NCI-H345 (cell line): ENCODE results near the gene WDR26.
"Not testable (repeated sequence)": the region's sequence is repeated elsewhere in the genome, so short reads cannot be mapped to it uniquely, and the experiment has no call there.

Experiments
- DNase-seq: peaks from one replicate; lab custom pipeline; 2025; lab: John Stamatoyannopoulos, UW

The WDR26 gene

DNA sequence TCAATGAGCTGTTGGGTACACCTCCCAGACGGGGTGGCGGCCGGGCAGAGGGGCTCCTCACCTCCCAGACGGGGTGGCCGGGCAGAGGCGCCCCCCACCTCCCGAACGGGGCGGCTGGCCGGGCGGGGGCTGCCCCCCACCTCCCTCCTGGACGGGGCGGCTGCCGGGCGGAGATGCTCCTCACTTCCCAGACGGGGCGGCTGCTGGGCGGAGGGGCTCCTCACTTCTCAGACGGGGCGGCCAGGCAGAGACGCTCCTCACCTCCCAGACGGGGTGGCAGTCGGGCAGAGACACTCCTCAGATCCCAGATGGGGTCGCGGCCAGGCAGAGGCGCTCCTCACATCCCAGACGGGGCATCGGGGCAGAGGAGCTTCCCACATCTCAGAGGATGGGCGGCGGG lies 84.9 kb downstream of the WDR26 start:
- not testable (repeated sequence) for DNase-seq

DNA sequence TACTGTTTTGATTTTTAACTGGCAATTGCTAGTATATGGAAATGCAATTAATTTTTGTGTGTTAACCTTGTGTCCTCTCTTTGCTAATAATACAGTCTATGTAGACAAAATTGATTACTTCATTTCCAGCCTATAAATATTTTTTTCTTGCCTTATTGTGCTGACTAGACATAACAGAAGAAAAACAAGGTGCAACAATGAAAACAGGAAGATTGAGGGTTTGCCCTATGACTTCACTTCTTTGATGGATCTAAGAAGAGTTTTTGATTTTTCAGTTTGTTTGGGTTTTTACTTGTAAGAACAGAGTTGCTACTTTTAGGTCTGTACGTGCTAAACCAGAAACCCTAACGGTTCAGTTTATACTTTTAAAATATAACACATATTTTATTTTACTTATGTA lies 86.5 kb downstream of the WDR26 start:
- DNase-seq = no peak

DNA sequence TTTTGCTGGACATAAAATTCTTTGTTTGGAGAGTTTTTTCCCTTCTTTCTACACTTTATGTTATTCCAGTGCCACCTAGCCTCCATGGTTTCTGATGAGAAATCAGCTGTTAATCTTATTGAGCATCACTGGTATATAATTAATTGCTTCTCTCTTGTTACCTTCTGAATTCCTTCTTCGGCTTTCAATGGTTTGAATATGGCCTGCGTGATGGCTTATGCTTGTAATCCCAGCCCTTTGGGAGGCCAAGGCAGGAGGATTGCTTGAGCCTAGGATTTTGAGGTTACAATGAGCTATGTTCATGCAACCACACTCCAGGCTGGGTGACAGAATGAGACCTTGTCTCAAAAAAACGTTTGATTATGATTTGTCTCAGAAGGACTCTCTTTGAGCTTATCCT lies 90.9 kb downstream of the WDR26 start:
- DNase-seq = no peak

DNA sequence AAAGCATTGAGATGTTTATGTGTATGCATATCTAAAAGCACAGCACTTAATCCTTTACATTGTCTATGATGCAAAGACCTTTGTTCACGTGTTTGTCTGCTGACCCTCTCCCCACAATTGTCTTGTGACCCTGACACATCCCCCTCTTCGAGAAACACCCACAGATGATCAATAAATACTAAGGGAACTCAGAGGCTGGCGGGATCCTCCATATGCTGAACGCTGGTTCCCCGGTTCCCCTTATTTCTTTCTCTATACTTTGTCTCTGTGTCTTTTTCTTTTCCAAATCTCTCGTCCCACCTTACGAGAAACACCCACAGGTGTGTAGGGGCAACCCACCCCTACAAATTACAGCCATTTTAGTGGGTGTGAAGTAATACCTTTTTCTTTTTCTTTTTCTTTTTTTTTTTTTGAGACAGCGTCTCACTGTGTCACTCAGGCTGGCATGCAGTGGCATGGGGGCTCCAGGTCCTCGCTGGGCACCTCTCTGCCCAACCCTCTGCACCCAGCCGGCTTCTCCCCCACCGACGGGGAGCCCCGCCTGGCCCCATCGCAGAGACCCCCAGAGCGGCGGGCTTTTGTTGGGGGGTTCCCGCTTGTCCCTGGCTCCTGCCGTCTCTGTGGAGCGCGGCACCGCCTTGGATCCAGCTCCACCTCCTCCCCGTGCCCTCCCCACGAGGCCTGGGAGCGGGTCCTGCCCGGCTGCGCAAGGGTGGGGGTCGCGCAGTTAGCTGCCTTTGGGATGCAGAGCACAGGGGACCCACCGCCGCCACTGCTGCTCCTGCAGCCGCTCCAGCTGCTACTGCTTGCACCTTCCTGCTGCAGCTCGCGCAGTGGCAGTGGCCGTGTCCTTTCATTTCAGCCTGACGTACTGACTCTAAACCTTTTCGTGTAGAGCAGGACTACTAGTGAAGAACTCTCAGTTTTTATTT lies 93.9 kb downstream of the WDR26 start:
- DNase-seq = not testable (repeated sequence)

DNA sequence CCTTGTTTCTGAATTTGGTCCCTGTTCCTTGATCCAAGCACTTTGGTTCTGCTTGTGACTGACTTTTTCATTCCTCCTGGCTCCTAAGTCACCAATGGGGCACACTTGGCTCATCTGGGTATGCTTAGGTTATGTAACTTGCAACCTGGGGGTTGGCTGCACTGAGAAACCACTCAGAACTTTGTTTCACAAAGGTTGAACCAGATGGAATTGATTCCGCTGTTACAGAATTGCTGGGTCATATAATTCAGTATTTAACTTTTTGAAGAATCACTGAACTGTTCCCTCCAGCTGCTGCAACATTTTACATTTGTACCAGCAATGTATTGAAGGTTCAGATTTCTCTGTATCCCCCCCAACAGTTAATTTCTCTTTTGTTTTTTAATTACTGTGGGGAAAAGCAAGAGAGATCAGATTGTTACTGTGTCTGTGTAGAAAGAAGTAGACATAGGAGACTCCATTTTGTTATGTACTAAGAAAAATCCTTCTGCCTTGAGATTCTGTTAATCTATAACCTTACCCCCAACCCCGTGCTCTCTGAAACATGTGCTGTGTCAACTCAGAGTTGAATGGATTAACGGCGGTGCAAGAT lies 95.1 kb downstream of the WDR26 start:
- no peak for DNase-seq

DNA sequence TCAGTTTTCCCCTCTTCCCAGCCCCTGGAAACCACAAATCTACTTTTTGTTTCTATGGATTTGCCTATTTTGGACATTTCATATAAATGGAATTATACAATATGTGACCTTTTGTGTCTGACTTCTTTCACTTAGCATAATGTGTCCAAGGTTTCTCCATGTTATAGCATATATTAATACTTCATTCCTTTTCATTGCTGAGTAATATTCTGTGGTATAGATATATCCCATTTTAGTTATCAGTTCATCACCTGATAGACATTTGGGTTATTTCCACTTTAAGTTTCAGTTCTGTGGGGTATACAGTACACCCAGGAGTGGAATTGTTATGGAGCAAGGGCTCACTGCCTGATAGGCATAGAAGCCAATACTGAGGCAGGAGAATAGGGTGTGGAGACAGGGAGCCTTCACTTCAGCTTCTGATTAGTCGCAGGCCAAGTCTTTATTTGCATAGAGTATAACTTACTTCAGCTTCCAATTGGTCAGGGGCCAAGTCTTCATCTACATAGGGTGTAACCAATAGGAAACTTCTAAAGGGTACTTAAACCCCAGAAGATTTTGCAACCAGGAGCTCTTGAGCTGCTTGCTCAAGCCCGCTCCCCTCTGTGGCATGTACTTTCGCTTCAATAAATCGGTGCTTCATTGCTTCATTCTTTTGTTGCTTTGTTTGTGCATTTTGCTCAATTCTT lies 96.3 kb downstream of the WDR26 start:
- no peak for DNase-seq
